HG02798 (cell line): ENCODE data around the gene SUGCT.

Source experiments
- ATAC-seq: cut with Tn5 transposase; IDR thresholded peaks from one replicate; pipeline ENCODE4 v1.9.1; 2021; ENCODE audit warnings: mild to moderate bottlenecking; ENCODE audit not compliant: unreplicated experiment, poor library complexity

The SUGCT gene

DNA sequence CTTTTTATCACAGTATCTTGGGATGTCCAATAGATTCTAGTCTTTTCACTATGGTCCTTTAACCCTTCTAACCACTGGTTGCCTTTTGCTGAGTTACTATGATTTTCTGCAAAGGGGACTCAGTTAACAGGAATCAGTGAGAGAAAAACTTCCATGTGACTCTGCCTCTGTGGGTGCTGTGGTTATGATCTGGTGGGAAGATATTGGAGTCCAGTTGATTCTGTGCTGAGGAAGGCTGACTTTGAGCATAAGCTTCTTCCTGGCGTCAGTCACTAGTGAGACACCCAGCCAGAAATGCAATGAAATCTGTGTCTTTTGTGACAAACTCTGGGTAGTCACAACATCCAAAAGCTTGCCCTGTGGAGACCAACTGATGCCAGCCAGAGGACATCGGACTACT lies 648.0 kb downstream of the SUGCT start:
- no peak for ATAC-seq

DNA sequence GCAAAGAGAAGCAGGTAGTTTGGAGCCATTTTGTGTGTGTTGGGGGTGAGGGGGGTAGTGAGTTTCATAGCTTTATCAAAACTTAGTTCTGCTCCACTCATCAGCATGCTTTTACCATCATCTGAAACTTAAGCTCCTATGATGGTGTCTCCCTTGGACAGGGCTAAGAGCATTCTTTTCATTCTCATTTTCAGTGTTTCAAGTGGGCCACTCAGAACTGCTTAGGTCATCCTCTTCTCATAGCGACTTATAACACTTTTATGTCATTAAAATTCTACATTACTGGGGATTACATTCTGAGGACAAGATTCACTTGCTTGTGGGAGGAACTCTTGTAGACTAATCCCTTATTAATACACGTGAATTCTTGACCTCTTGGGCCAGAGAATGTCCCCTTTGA lies 649.4 kb downstream of the SUGCT start:
- no peak for ATAC-seq

DNA sequence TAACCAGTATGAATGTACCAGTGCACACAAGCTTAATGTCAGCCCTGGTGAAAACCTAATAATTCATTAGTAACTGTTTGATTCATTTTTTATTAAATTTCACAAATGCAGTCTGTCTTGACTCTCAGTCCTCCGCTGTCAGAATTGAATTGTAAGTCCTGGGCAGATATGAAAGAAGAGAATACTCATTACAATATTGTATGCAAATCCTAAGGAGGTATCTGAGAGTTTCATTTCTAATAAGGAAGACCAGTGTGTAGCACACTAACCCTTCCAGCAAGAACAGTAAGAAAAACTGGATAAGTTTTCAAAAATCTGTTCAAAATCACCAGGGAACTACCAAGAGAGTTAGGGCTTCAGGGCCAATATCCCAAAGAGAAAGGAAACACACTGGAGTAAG lies 652.1 kb downstream of the SUGCT start:
- no peak for ATAC-seq

DNA sequence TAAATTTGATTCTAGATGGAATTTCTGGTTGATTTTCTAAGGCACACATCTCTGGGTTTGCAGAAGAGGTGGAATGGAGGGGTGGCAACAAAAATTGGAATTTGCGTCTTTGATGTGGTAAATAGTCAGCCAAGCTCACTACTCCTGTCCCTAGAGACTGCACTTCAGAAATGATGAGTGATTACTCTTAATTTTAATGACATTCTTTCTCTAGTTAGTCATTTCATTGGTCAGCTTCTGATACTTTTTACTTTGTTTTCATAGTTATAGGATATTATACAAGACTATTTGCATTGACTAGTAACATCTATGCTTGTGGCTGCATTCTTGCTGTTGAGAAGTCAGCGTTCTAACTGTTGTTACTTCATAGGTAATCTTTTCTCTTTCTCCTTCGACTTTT lies 658.3 kb downstream of the SUGCT start:
- no peak for ATAC-seq

DNA sequence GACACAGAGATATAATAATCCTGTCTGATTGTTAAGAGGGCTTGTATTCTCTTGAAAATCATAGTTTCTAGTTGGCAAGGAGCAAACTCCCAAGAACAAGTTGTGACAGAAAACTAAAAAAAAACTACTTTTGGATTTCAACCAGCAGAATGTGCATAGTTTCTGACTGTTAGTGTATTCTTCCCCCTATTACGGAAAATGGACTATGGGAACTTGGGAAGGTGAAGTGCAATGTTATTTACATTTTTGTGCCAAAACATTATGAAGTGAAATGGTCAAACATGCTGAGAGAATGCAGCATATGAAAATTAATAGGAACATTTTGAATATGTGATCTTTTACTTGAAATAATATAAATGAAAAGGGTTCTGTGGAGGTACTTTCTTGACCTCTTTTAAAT lies 660.8 kb downstream of the SUGCT start:
- ATAC-seq: no peak

DNA sequence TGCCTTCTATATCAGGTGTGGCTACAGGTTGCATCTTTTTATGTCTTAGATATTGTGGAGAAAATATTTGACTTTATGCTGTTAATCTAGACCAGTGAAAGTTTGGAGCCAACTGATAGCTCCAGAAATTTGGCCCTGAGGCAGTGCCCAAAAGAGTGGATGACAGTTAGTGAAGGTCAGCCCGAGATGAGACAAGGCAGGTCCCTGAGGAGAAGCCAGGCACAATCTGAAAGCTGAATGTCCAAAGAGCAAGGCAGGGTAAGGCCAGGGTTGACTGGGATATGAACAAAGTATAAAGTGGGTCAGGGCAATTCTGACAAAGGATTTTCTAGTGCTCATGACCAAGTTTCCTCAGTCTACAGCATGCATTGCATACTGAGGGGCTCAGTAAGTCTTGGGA lies 661.9 kb downstream of the SUGCT start:
- ATAC-seq: no peak

DNA sequence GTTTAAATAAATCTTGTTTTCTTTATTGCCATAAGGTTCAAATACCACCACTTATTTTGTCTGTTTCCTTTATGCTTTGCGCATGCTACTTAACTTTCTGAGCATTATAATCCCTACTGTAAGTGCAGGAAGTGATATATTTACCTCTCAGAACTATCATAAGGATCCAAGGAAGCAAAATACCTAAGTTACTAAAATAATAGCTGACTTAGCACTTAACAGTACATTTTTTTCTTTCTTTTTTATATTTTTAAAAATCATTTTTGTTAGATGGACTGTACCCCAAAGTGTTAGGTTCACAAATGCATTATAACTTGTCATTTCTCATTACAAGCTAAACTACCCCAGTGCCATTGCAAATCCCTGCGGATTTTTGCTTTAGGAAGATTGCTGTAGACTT lies 663.8 kb downstream of the SUGCT start:
- ATAC-seq: no peak

DNA sequence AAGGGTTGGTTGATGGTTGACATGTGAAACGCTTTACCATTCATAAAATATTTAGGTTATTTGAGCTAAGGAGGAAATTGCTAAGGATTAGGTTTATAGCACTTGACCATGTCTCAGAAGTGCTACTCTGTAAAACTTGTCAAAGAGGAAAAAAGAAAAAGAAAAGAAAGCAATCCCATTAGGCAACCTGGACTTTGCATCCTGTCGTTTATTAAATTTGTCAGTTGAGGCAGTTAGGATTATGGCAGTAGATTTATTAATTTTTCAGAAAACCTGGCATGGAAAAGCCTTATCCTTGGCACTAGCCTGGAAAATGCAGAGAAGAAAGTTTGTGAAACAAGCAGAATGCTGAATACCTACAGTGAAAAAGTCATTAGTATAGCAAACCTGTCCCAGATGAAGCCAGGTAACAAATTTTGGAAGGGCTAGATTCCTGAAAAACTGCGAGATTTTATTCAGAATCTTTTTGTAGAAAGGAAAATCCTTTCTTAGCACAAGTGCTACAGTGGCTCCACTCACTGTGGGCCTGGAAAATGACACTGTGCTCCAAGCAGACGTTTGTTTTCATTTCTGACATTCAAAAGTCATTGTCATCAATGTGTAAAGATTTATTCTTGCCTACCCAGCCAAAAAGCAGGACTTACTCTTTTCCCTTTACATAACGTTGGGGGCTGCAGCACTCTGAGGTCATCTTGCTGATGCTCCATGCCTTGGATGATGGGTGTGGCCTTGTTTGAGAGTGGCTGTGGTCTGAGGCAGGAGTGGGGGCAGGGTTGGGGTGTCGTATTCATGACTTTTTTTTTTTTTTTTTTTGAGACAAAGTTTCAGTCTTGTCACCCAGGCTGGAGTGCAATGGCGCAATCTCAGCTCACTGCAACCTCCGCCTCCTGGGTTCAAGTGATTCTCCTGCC lies 664.9 kb downstream of the SUGCT start:
- no peak for ATAC-seq

DNA sequence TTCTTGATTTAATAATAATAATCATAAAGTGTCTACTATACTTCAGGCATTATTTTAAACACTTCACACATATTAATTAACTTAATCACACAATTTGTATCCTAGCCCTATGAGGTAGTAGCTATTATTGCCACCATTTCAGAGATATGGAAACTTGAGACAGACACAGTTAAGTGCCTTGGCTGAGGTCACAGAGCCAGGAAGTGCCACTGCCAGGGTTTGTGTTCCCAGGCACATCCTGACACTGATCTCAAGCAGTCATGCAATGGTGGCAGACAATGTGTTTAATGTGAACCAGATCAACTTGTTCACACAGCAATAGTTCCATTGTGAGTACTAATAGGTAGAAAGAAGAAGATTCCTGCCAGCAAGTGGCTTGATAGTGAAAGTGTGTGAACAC lies 666.0 kb downstream of the SUGCT start:
- ATAC-seq: no peak

DNA sequence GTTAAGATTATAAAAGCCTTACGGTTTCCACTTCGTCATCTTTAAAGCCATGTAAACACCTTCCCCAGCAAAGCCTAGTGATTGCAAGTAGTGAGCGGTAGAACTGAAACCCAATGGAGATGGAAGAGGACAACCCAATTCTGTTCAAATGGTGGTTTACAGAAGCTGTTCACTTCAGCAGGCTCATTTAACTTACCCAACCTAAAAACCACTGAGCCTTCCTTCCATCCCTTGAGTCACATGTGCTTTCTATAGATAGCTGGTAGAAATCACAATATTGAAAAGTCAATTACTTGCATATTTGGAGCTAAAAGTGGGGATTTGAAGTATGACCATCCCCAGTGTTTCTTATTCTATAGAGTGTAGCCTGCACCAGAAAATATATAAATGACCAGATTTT lies 667.7 kb downstream of the SUGCT start:
- no peak for ATAC-seq

DNA sequence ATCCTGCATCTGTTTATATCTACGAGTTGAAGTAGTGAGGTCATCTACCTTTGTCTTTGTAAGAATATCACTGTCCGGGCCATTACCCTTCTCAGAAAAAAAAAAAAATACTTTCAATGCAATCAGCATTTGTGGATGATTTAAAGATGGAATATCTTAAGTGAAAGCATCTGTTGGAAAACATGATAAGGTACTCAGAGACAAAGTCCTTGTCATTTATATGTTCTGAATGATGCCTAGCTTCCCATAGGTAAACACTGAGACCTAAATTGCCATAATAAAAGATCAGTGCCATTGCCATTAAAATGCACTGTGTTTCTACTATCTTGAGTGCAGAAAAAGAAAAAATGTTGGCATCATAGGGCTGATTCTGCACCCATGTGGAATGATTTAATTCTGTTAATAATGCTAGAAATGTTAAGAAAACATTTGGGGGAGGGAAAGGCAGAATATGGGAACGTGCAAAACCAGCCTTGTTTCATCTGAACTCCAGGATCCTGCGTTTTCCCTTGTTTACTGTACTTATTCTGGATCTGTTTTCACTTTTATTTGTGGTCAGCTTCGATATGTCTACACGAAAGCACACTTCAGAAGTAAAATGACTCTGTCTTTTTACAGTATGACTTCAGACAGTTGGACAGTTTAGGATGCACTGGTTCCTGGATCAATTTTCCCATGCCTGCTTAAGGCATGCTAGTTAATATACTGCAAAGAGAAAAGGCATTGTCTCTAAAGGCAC lies 669.8 kb downstream of the SUGCT start:
- no peak for ATAC-seq

DNA sequence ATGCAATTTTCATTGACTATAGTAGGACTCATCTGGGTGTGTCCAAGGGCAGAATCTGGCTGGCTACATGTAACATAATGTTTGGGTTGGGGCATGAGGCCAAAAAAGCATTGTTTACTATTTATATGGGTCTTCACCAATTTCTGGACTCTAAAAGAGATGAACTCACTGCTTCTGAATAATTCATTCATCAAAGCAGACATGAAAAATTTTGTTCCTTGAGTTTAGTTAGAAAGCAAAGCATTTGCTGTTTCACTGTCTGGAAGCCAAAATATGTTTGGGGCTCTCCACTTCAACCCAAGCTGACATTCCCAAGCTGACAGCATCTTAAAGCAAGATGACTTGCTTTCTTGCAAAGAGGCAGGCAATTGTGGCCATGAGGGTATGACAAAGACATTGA lies 670.6 kb downstream of the SUGCT start:
- no peak for ATAC-seq

DNA sequence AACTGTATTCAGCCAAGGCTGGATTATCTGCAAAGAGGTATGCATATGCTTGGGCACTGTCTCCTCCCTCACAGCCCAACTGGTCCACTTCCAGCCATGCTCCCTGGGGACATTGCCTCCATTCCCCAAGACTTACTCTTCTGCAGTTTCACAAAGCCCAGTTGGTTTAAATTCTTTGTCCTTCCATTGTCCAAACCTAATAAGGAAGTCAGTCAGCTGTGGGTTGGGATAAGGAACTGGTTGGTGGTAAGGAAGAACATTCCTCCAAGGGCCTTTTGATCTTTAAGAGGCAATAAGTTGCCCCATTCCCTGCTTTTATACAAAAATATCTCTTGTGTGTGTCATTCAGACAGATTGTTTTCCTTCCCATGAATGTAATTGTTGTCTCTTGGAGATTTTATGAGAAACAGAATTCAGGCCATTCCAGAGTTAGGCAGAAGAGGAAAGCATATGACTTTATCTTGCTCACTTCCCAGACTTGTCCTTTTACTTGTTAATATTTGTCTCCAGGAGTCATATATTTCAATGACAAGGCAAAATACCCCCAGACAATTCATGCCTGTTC lies 673.7 kb downstream of the SUGCT start:
- ATAC-seq: no peak

DNA sequence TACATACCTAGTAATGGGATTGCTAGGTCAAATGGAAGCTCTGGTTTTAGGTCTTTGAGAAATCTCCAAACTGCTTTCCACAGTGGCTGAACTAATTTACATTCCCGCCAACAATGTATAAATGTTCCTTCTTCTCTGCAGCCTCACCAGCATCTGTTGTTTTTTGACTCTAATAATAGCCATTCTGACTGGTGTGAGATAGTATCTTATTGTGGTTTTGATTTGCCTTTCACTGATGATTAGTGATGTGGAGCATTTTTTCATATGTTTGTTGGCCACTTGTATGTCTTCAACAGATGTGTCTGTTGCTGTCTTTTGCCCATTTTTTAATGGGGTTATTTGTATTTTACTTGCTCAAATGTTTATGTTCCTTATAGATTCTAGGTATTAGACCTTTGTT lies 675.5 kb downstream of the SUGCT start:
- no peak for ATAC-seq

DNA sequence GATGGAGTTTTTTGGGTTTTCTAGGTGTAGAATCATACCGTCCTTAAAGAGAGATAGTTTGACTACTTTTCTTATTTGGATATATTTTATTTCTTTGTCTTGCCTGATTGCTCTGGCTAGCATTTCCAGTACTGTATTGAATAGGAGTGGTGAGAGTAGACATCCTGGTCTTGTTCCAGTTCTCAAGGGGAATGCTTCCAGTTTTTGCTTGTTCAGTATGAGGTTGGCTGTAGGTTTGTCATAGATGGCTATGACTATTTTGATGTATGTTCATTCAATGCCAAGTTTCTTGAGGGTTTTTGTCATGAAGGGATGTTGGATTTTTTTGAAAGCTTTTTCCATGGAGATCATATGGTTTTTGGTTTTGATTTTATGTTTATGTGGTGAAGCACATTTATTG lies 676.9 kb downstream of the SUGCT start:
- no peak for ATAC-seq

DNA sequence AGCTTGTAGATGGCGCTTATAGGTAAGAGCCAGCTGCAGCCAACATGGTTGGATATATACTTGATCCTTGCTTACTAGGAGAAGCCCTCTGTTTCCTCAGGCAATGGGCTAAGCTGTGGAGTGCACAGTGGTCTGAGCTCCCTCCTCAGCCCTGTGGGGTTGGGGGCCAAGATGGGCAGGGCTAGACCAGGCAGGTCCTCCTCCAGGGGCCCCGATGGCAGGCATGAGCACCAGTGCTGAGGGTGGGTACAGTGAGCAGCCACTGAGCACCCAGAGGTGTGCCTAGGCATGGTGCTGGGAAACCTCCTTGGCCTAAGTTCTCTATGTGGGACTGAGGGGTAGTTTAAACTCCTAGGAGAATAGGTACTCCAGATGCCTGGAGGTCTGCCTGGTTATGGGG lies 680.2 kb downstream of the SUGCT start:
- no peak for ATAC-seq

DNA sequence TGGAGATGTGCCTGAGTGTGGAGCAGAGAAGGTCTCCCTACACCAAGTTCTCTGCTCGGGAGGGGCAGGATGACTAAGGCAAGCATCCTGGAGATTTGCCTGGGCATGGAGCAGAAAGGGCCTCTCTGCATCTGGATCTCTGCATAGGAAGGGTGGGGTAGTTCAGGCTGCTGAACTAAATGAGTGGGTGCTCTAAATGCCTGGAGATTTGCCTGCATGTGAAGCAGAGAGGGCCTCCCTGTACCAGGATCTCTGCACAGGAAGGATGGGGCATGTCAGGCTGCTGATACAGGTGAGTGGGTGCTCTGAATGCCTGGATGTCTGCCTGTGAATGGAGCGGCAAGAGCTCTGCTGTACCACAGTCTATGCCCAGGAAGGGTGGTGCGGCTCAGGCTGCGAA lies 680.7 kb downstream of the SUGCT start:
- ATAC-seq: no peak

DNA sequence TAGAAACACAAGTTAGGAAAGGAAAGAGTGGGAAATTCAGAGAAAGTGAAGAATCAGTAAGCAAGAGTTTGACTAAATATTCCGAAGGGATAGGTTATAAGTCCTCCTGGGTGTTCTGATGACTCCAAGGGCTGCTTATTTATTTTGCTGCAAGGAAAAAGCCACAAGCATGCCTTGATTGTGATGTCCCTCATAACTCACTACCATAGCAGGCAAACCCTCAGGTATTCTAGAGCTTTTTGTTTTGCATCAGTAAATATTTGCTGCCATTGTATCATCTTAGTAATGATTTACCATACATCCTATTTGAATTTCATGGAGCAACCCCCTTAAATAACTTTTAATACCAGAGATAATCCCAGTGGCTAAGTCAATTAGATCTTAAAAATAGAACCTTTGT lies 688.1 kb downstream of the SUGCT start:
- no peak for ATAC-seq

DNA sequence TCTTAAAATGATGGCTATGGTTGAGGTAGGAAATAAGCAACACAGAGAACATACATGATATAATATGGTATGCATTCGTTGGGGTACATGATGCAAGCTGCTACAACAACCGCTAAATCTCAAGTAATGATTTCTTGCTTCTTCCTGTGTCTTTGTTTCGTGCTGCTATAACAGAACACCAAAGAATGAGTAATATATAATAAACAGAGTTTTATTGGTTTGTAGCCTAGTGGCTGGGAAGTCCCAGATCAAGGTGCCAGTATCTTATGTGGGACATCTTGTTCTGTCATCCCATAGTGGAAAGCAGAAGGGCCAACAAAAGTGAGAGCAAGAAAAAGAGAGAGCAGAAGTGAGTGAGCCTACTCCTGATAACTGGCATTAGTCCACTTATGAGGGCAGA lies 689.7 kb downstream of the SUGCT start:
- ATAC-seq: no peak

DNA sequence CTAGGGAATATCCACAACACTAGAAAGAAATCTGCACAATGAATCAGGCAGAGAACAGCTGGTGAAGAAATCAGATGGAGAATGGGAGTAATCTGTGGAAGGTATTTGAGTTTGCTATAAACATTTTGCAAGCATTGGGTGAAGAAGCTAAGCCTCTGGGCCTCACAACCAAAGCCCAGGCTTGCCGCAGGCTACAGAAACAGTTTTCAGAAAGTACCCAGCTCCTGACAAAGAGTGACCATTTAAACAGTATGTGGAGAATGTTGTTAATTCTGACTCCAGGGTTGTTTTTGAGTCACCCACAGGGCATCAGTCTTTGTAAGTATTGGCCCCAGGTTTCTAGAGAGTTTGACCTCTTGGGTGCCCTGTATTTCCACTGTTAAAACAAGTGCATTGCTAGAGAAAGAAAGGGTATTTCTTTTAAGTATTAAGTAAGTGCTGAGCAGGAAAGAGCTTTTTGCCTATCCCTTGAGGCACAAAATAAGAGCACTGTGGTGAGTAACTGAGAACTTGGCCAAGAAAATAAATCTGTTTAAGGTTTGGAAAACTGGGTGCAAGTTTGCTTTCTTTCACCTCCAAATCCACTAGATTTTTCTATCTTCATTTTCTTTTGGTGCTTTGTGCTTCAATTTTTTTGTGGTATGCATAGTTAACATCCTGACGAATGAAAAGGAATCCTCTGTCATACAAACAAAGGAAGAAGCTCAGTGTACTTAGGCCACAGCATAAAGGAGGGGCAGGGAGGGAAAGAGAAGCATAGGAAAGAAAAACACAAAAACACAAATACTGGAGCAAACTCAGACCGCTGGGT lies 691.8 kb downstream of the SUGCT start:
- no peak for ATAC-seq
